SK-N-SH treated with all-trans-retinoic acid at 6 μM for 48 hours (cell line): Measurements from ENCODE around the gene HTR2B.

Experiments used
- ARNTL ChIP-seq: fragments of 450-650 bp; formaldehyde crosslinking; IDR thresholded peaks from 2 replicates; pipeline ENCODE4 v1.5.0; 2020; ENCODE audit warnings: low read depth, mild to moderate bottlenecking, moderate library complexity, borderline replicate concordance
- ZFP30 ChIP-seq: fragments of 450-650 bp; formaldehyde crosslinking; IDR thresholded peaks from 2 replicates; pipeline ENCODE4 v1.5.0; 2022; ENCODE audit warnings: mild to moderate bottlenecking, moderate library complexity
- TF ChIP-seq, protein P1 (sequence below): fragments of 250-450 bp; sonication (Bioruptor Pico); IDR thresholded peaks from 2 replicates; pipeline ENCODE4 v1.8.0; 2020; ENCODE audit warnings: mild to moderate bottlenecking, moderate library complexity, borderline replicate concordance

- no peak for TF ChIP-seq ARNTL (CRISPR knock-in tag)
- no peak for TF ChIP-seq ZFP30 (CRISPR knock-in tag)
- TF ChIP-seq, protein P1, sequence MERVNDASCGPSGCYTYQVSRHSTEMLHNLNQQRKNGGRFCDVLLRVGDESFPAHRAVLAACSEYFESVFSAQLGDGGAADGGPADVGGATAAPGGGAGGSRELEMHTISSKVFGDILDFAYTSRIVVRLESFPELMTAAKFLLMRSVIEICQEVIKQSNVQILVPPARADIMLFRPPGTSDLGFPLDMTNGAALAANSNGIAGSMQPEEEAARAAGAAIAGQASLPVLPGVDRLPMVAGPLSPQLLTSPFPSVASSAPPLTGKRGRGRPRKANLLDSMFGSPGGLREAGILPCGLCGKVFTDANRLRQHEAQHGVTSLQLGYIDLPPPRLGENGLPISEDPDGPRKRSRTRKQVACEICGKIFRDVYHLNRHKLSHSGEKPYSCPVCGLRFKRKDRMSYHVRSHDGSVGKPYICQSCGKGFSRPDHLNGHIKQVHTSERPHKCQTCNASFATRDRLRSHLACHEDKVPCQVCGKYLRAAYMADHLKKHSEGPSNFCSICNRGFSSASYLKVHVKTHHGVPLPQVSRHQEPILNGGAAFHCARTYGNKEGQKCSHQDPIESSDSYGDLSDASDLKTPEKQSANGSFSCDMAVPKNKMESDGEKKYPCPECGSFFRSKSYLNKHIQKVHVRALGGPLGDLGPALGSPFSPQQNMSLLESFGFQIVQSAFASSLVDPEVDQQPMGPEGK (CRISPR knock-in tag) = no peak
Observed at GRCh38 chr2:231159306-231159705, 34.5 kb upstream of the HTR2B start.
